ENCODE data around the gene RMDN3. TPM values are rescaled to one million over a fixed set of nuclear protein-coding genes. Genes with fewer than 3 reads are reported as not detected.
A peak's percentile ranks its signal among the peaks of the same experiment; 100 is the strongest.

RMDN3 gene
- 10.1 and 10.4 TPM in 2 replicates for total RNA-seq (2014; rRNA removed; shearing (Covaris generic))

GRCh38 chr15:40754883-40755811 lies at the start of gene RMDN3:
Gene RMDN3 (minus strand): TSS chr15:40755254. CDS start chr15:40754783, 471 bp downstream.
- peak; percentile 85 for DNase-seq (ENCODE audit: low spot score)

GRCh38 chr15:40803688-40804087 lies 48.6 kb upstream of the RMDN3 start:
- no peak for DNase-seq (ENCODE audit: low spot score)

- DNase-seq (ENCODE audit: low spot score) = no peak
Observed at GRCh38 chr15:40803076-40803475, 48.0 kb upstream of the RMDN3 start.

- no peak for DNase-seq (ENCODE audit: low spot score)
Observed at GRCh38 chr15:40799523-40799922, 44.5 kb upstream of the RMDN3 start.

- DNase-seq (ENCODE audit: low spot score) = no peak
Observed at GRCh38 chr15:40796512-40796911, 41.5 kb upstream of the RMDN3 start.

GRCh38 chr15:40796041-40796440 lies 41.0 kb upstream of the RMDN3 start:
- no peak for DNase-seq (ENCODE audit: low spot score)

GRCh38 chr15:40793216-40793989 lies 38.3 kb upstream of the RMDN3 start:
- peak; percentile 75 for DNase-seq (ENCODE audit: low spot score)

- DNase-seq (ENCODE audit: low spot score) = no peak
Observed at GRCh38 chr15:40792394-40792793, 37.3 kb upstream of the RMDN3 start.

GRCh38 chr15:40790718-40791117 lies 35.7 kb upstream of the RMDN3 start:
- DNase-seq (ENCODE audit: low spot score) = no peak

GRCh38 chr15:40789999-40790398 lies 34.9 kb upstream of the RMDN3 start:
- DNase-seq (ENCODE audit: low spot score) = no peak

- no peak for DNase-seq (ENCODE audit: low spot score)
Observed at GRCh38 chr15:40789119-40789518, 34.1 kb upstream of the RMDN3 start.

GRCh38 chr15:40787991-40788390 lies 32.9 kb upstream of the RMDN3 start:
- no peak for DNase-seq (ENCODE audit: low spot score)

- DNase-seq (ENCODE audit: low spot score) = peak; percentile 69
Observed at GRCh38 chr15:40787344-40787841, 32.3 kb upstream of the RMDN3 start.

GRCh38 chr15:40785814-40786213 lies 30.8 kb upstream of the RMDN3 start:
- DNase-seq (ENCODE audit: low spot score) = no peak

GRCh38 chr15:40785164-40785563 lies 30.1 kb upstream of the RMDN3 start:
- DNase-seq (ENCODE audit: low spot score) = no peak

- peak; percentile 46 for DNase-seq (ENCODE audit: low spot score)
Observed at GRCh38 chr15:40782609-40783227, 27.7 kb upstream of the RMDN3 start.

GRCh38 chr15:40776537-40777141 lies 21.6 kb upstream of the RMDN3 start:
- DNase-seq (ENCODE audit: low spot score) = peak; percentile 78

- no peak for DNase-seq (ENCODE audit: low spot score)
Observed at GRCh38 chr15:40775740-40776536, 20.9 kb upstream of the RMDN3 start.

GRCh38 chr15:40775007-40775406 lies 20.0 kb upstream of the RMDN3 start:
- no peak for DNase-seq (ENCODE audit: low spot score)

GRCh38 chr15:40773902-40774301 lies 18.8 kb upstream of the RMDN3 start:
- no peak for DNase-seq (ENCODE audit: low spot score)

- DNase-seq (ENCODE audit: low spot score) = no peak
Observed at GRCh38 chr15:40773496-40773895, 18.4 kb upstream of the RMDN3 start.

Data from H4 (cell line).